ENCODE data around the gene SGO2.
A peak's percentile ranks its signal among the peaks of the same experiment; 100 is the strongest.

Gene SGO2

GRCh38 chr2:200525882-200526651 is at the start of gene SGO2:
SGO2 (plus strand) TSS chr2:200526207; CDS start chr2:200532976, 6,769 bp downstream.
- DNase-seq: peak; percentile 84

- DNase-seq: no peak
These were observed 49.2 kb upstream of the SGO2 start for GRCh38 chr2:200476836-200477235.

- DNase-seq: no peak
These were observed 48.3 kb upstream of the SGO2 start for GRCh38 chr2:200477667-200478131.

- no peak for DNase-seq
These were observed 46.2 kb upstream of the SGO2 start for GRCh38 chr2:200479692-200480265.

GRCh38 chr2:200482194-200482593 is 43.8 kb upstream of the SGO2 start:
- no peak for DNase-seq

GRCh38 chr2:200483729-200484198 is 42.2 kb upstream of the SGO2 start:
- DNase-seq: no peak

GRCh38 chr2:200484934-200485333 is 41.1 kb upstream of the SGO2 start:
- DNase-seq: no peak

GRCh38 chr2:200486529-200486928 is 39.5 kb upstream of the SGO2 start:
- no peak for DNase-seq

GRCh38 chr2:200488169-200488568 is 37.8 kb upstream of the SGO2 start:
- no peak for DNase-seq

GRCh38 chr2:200490001-200490400 is 36.0 kb upstream of the SGO2 start:
- no peak for DNase-seq

GRCh38 chr2:200492656-200493055 is 33.4 kb upstream of the SGO2 start:
- DNase-seq: no peak

- no peak for DNase-seq
These were observed 32.0 kb upstream of the SGO2 start for GRCh38 chr2:200494048-200494447.

GRCh38 chr2:200496696-200497095 is 29.3 kb upstream of the SGO2 start:
- no peak for DNase-seq

GRCh38 chr2:200498402-200499162 is 27.4 kb upstream of the SGO2 start:
- no peak for DNase-seq

GRCh38 chr2:200502196-200502595 is 23.8 kb upstream of the SGO2 start:
- DNase-seq: no peak

GRCh38 chr2:200506679-200507078 is 19.3 kb upstream of the SGO2 start:
- DNase-seq: no peak

- no peak for DNase-seq
These were observed 18.8 kb upstream of the SGO2 start for GRCh38 chr2:200507179-200507578.

- DNase-seq: no peak
These were observed 16.8 kb upstream of the SGO2 start for GRCh38 chr2:200509235-200509611.

GRCh38 chr2:200509612-200510433 is 16.2 kb upstream of the SGO2 start, which contains the start of gene KCTD18:
KCTD18 (minus strand) TSS chr2:200510068; CDS start chr2:200507016, 3,052 bp downstream.
- peak; percentile 81 for DNase-seq

GRCh38 chr2:200515155-200515554 is 10.9 kb upstream of the SGO2 start:
- DNase-seq: no peak

- no peak for DNase-seq
These were observed 2.8 kb upstream of the SGO2 start for GRCh38 chr2:200523158-200523557.

GRCh38 chr2:200523604-200524003 is 2.4 kb upstream of the SGO2 start:
- no peak for DNase-seq

GRCh38 chr2:200525066-200525465 is 941 bp upstream of the SGO2 start:
- no peak for DNase-seq

Measured in T1000 (cell line).